OCI-LY7 (cell line): ENCODE data around the gene ZNRF1.

Experiments used
- CTCF ChIP-seq: fragments of 200-600 bp; sonication (generic); conservative IDR thresholded peaks from 2 replicates; pipeline ENCODE4 v1.5.1; 2014; ENCODE audit warnings: mild to moderate bottlenecking, antibody characterized with exemption, low read length, moderate library complexity, mixed read lengths
- EZH2phosphoT487 ChIP-seq: fragments of 200-600 bp; sonication (generic); IDR thresholded peaks from 2 replicates; pipeline ENCODE4 v1.6.1; 2018; ENCODE audit warnings: low read depth, borderline replicate concordance, mild to moderate bottlenecking, mixed run types, antibody characterized with exemption, low read length, moderate library complexity, mixed read lengths

GRCh38 chr16:75039941-75040340 is 41.1 kb downstream of the ZNRF1 start:
- TF ChIP-seq CTCF, result no peak
- no peak for TF ChIP-seq EZH2phosphoT487
